Left ventricle myocardium inferior (tissue), 1 donor: ENCODE results near the gene A3GALT2. TPM values are rescaled to one million over a fixed set of nuclear protein-coding genes. Genes with fewer than 3 reads are reported as not detected.

Experiments
- DNase-seq: peaks from one replicate; pipeline ENCODE4 v3.0.0-alpha.2; 2020
- H3K27ac ChIP-seq: fragments of 200-600 bp; replicated peaks from 2 replicates; pipeline ENCODE4 v1.8.0; 2021
- H3K27me3 ChIP-seq: fragments of 200-600 bp; 2 replicates; pipeline ENCODE4 v1.8.0; 2021; ENCODE audit warnings: low read depth
- H3K36me3 ChIP-seq: fragments of 200-600 bp; 2 replicates; pipeline ENCODE4 v1.8.0; 2021
- H3K4me1 ChIP-seq: fragments of 200-600 bp; 2 replicates; pipeline ENCODE4 v1.8.0; 2021
- H3K4me3 ChIP-seq: fragments of 200-600 bp; 2 replicates; pipeline ENCODE4 v1.8.0; 2021; ENCODE audit warnings: mild to moderate bottlenecking, moderate library complexity
- H3K9me3 ChIP-seq: fragments of 200-600 bp; replicated peaks from 2 replicates; pipeline ENCODE4 v1.8.0; 2021
- CTCF ChIP-seq: fragments of 200-600 bp; IDR thresholded peaks from 2 replicates; pipeline ENCODE4 v1.8.0; 2021; ENCODE audit warnings: antibody characterized with exemption, mild to moderate bottlenecking, borderline replicate concordance
- intact Hi-C: fragments of 100-400 bp; cut with micrococcal nuclease; formaldehyde crosslinking; loops from one replicate; pipeline ENCODE4 v1.11.0; 2022
- total RNA-seq: library from RNA; stranded (reverse); fragmentation: NEBNext Ultra II Directional; extraction: Animal tissue kit (Norgen Biotek cat#: 25700); gene quantifications from one replicate; pipeline ENCODE4 v1.2.1, GENCODE V29; 2021
- donor health status: DM: no; HTN: yes; CAD: no; lungs with severe emphysema.

Gene A3GALT2
- total RNA-seq, 1 donor from 2014 or later, result not detected

DNA sequence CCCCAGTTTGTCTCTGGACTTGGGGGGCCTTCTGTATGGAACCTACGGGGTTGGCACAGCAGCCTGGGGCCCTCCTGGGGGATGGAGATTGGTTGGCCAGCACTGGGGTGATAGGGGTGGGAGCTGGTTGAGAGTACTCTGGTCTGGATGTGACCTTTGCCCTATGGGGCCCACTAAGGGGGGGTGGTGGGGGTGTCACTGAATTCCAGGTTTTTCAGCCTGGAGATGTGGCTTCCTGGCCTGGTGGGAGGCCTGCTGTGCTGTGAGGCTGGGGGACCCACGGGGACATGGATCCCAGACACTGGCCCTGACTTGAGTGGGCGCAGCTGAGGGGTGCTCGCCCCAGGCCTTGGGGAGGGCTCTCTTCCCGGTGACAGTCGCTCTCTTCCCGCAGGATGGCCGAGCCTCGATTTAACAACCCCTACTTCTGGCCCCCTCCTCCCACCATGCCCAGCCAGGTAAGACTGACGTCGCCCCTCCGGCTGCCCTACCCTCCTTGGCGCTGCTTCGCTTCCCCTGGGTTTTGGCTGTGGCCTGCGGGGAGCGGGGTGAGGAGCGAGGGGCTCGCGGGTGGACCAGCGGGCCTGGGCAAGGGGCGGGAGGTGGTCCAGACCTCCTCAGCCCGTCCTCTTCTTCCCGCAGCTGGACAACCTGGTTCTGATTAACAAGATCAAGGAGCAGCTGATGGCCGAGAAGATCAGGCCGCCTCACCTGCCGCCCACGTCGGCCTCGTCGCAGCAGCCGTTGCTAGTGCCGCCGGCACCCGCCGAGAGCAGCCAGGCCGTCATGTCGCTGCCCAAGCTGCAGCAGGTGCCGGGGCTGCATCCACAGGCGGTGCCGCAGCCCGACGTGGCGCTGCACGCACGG, 45.0 kb downstream of the A3GALT2 start:
- intact Hi-C loops, result loop anchor here (10.0 kb wide), 1 partner anchor 51 kb away; no protein-coding TSS in a partner anchor
- Histone ChIP-seq H3K36me3 (peaks cover 47% of the 10 kb centered on the region), H3K4me3 (no peak overlapping the region), H3K27ac (no peak overlapping the region), H3K9me3 (no peaks in the 10 kb centered on the region), H3K4me1 (peaks cover 39% of the 10 kb centered on the region), H3K27me3 (no peaks in the 10 kb centered on the region)
- TF ChIP-seq CTCF, result no peak
- no peak for DNase-seq

DNA sequence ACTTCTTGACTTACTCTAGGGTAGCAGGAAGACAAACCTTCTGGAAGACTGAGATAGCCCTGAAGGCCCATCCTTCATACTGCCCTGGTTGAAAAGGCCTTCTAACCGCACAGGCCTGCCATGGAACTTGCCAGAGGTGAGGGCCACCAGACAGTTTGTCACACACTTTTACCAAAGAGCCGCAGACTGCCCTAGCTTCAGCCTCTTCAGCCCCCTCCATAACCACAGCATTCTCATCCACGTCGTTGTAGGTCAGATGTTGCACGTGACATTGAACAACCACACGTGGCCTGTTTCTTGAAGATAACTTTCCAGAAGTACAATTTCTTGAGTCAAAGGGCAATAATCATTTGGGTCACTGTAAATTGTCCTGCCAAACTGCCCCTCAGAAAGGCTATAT, 45.7 kb downstream of the A3GALT2 start:
- H3K36me3 ChIP-seq, result peaks cover 40% of the 10 kb centered on the region
- intact Hi-C loops, result loop anchor here (10.0 kb wide), 1 partner anchor 50 kb away; no protein-coding TSS in a partner anchor

DNA sequence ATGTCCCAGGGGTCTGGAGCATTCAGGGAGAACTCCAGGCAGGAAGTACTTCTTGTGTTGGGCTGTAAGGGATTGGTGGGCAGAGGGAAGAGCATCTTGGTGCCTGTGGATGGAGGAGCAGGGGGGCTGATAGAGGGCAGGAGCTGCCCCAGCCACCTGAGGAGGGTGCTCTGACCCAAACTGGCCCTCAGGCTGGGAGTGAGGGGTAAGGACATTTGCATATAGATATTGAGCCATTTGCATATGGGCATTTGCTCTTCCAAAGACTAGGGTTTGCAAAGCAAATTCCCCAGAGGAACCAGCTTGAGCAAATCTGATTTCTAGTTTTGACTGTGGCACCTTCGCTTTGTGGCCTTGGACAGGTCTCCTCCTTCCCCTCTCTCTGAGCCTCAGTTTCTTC, 46.5 kb downstream of the A3GALT2 start:
- no peak for TF ChIP-seq CTCF
- H3K9me3 ChIP-seq, result no peaks in the 10 kb centered on the region
- DNase-seq, result no peak
- H3K27ac ChIP-seq, result no peak overlapping the region
- no peaks in the 10 kb centered on the region for H3K27me3 ChIP-seq
- H3K36me3 ChIP-seq, result peaks cover 34% of the 10 kb centered on the region
- peaks cover 53% of the 10 kb centered on the region for H3K4me1 ChIP-seq
- H3K4me3 ChIP-seq, result no peak overlapping the region
- intact Hi-C loops, result loop anchor here (10.0 kb wide), 1 partner anchor 50 kb away; no protein-coding TSS in a partner anchor

More for the DNA sequence above, 45.7 kb downstream of the A3GALT2 start:
- TF ChIP-seq CTCF, result no peak
- Histone ChIP-seq H3K27me3 (no peaks in the 10 kb centered on the region), H3K27ac (no peak overlapping the region), H3K4me3 (no peak overlapping the region), H3K4me1 (peaks cover 46% of the 10 kb centered on the region), H3K9me3 (no peaks in the 10 kb centered on the region)
- DNase-seq, result no peak

- no peak for DNase-seq
- Histone ChIP-seq H3K4me3 (no peak overlapping the region), H3K4me1 (peaks cover 58% of the 10 kb centered on the region), H3K9me3 (no peaks in the 10 kb centered on the region), H3K27me3 (no peaks in the 10 kb centered on the region), H3K27ac (no peak overlapping the region), H3K36me3 (peaks cover 30% of the 10 kb centered on the region)
- intact Hi-C loops, result loop anchor here (10.0 kb wide), 1 partner anchor 49 kb away; no protein-coding TSS in a partner anchor
- no peak for TF ChIP-seq CTCF
These were observed 46.9 kb downstream of the A3GALT2 start for GRCh38 chr1:33273961-33274371.

DNA sequence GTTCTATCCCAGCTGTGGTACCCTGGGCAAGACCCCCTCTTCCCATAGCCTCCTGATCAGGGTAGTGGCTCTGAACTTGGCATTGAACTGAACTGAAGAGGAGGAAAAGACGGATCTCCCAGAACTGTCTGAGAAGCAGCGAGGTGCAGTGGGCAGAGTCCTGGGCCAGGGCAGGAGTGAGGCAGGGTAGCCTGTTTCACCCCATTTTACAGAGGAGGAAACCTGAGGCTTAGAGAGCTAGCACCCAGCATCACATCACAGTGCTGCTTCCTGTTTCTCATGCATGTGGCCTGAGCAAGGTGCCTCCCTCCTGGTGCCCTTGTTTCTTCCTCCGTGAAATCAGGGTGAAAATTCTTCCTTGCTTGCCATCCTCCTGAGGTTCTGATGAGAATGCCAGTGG, 47.5 kb downstream of the A3GALT2 start:
- no peak overlapping the region for H3K4me3 ChIP-seq
- no peak overlapping the region for H3K27ac ChIP-seq
- H3K9me3 ChIP-seq, result no peaks in the 10 kb centered on the region
- peaks cover 64% of the 10 kb centered on the region for H3K4me1 ChIP-seq
- no peak for DNase-seq
- peaks cover 24% of the 10 kb centered on the region for H3K36me3 ChIP-seq
- no peaks in the 10 kb centered on the region for H3K27me3 ChIP-seq
- intact Hi-C loops, result loop anchor here (10.0 kb wide), 1 partner anchor 49 kb away; no protein-coding TSS in a partner anchor
- no peak for TF ChIP-seq CTCF
